Fibroblast of lung (primary cell): Measurements from ENCODE around the gene MACROD1. TPM values are rescaled to one million over a fixed set of nuclear protein-coding genes. Genes with fewer than 3 reads are reported as not detected.

Experiments
- DNase-seq, 2 donors: peaks; one replicate each; pipeline versions ENCODE4 v3.0.0 to v3.0.0-alpha.2; 2010; ENCODE audit warnings: low read depth in 2 of 2
- H2AFZ ChIP-seq: 2 replicates; pipeline ENCODE4 v1.5.1; 2012; ENCODE audit warnings: low read length, control low read depth, inconsistent platforms
- H3K27ac ChIP-seq: 2 replicates; pipeline ENCODE4 v1.5.1; 2011; ENCODE audit warnings: low read length, control low read depth; ENCODE audit not compliant: insufficient read depth
- H3K27me3 ChIP-seq: 2 replicates; pipeline ENCODE4 v1.5.1; 2011; ENCODE audit warnings: mild to moderate bottlenecking, low read length; ENCODE audit not compliant: control insufficient read depth, insufficient read depth
- H3K36me3 ChIP-seq: 2 replicates; pipeline ENCODE4 v1.5.1; 2011; ENCODE audit warnings: low read length; ENCODE audit not compliant: control insufficient read depth, insufficient read depth
- H3K4me1 ChIP-seq: 2 replicates; pipeline ENCODE4 v1.5.1; 2011; ENCODE audit warnings: low read length; ENCODE audit not compliant: control insufficient read depth, insufficient read depth; ENCODE audit errors: extremely low read depth
- H3K4me2 ChIP-seq: 2 replicates; pipeline ENCODE4 v1.5.1; 2011; ENCODE audit warnings: low read length, control low read depth; ENCODE audit not compliant: insufficient read depth; ENCODE audit errors: extremely low read depth
- H3K4me3 ChIP-seq, 4 experiments: fragments of 200-600 bp in 1 of 4; sonication (generic) in 1 of 4; replicated peaks in 1 of 4; 2 replicates each; pipeline ENCODE4 v1.5.1; 2011 to 2016; ENCODE audit warnings: low read length in 4 of 4, low read depth in 3 of 4, mild to moderate bottlenecking in 3 of 4, control low read depth in 2 of 4, inconsistent platforms in 1 of 4, mixed read lengths in 1 of 4; ENCODE audit not compliant: insufficient read depth in 1 of 4; ENCODE audit errors: control extremely low read depth in 1 of 4
- H3K79me2 ChIP-seq: 2 replicates; pipeline ENCODE4 v1.5.1; 2012; ENCODE audit warnings: mild to moderate bottlenecking, low read length, inconsistent platforms; ENCODE audit not compliant: control insufficient read depth, insufficient read depth
- H3K9ac ChIP-seq: 2 replicates; pipeline ENCODE4 v1.5.1; 2011; ENCODE audit warnings: mild to moderate bottlenecking, low read length, control low read depth; ENCODE audit not compliant: insufficient read depth
- H3K9me3 ChIP-seq: 2 replicates; pipeline ENCODE4 v1.5.1; 2012; ENCODE audit warnings: low read depth, low read length; ENCODE audit not compliant: control insufficient read depth, insufficient read depth
- H4K20me1 ChIP-seq: 2 replicates; pipeline ENCODE4 v1.5.1; 2011; ENCODE audit warnings: low read length; ENCODE audit not compliant: control insufficient read depth, insufficient read depth; ENCODE audit errors: extremely low read depth
- CTCF ChIP-seq, 2 donors: IDR thresholded peaks in 1 of 2; conservative IDR thresholded peaks in 1 of 2; 1 replicate in 1 of 2; 2 replicates in 1 of 2; pipeline ENCODE4 v1.5.1; 2011 to 2012; ENCODE audit warnings: low read length in 2 of 2, control low read depth in 1 of 2, inconsistent platforms in 1 of 2, low read depth in 1 of 2, mild to moderate bottlenecking in 1 of 2
- EZH2 ChIP-seq: IDR thresholded peaks from 2 replicates; pipeline ENCODE4 v1.5.1; 2012; ENCODE audit warnings: low read length, control low read depth, mild to moderate bottlenecking; ENCODE audit errors: missing control alignments
- polyA plus RNA-seq, 2 donors: library from polyadenylated mRNA; depleted of rRNA in 1 of 2; stranded (reverse) in 1 of 2; unstranded in 1 of 2; fragments of >200 nt; gene quantifications; 2 replicates each; pipeline ENCODE4 v1.2.1, GENCODE V29; 2011 to 2012; ENCODE audit warnings: missing spikeins in 1 of 2
- total RNA-seq: library from RNA; depleted of rRNA; stranded (reverse); fragments of >200 nt; gene quantifications from 2 replicates; pipeline ENCODE4 v1.2.1, GENCODE V29; 2014

MACROD1 gene
- total and polyA plus RNA-seq, 2 donors (not counting 1 experiment from before 2014, with no cell fraction given): 8.8 to 24.8 TPM

GRCh38 chr11:64022125-64022784, 143.7 kb downstream of the MACROD1 start:
- Histone ChIP-seq H3K27ac (no peak overlapping the region), H4K20me1 (peaks cover 3% of the 10 kb centered on the region), H3K79me2 (no peaks in the 10 kb centered on the region), H3K4me1 (no peaks in the 10 kb centered on the region), H3K9ac (no peak overlapping the region), H3K4me2 (no peak overlapping the region), H2AFZ (no peak overlapping the region), H3K27me3 (no peaks in the 10 kb centered on the region), H3K36me3 (no peaks in the 10 kb centered on the region), H3K4me3 (no peak overlapping the region), H3K9me3 (no peaks in the 10 kb centered on the region)
- TF ChIP-seq EZH2: no peak
- no peak for TF ChIP-seq CTCF (conservative IDR thresholded peaks at IDR 0.05 in 1 of 2, IDR thresholded peaks at IDR 0.05 in 1 of 2; ENCODE audit: low read depth in 1 of 2, low read length in 2 of 2)
- no peak for DNase-seq

GRCh38 chr11:64021757-64022093, 144.2 kb downstream of the MACROD1 start:
- no peak for DNase-seq
- no peaks in the 10 kb centered on the region for H3K27me3 ChIP-seq
- no peak for TF ChIP-seq EZH2
- TF ChIP-seq CTCF (conservative IDR thresholded peaks at IDR 0.05 in 1 of 2, IDR thresholded peaks at IDR 0.05 in 1 of 2; ENCODE audit: low read depth in 1 of 2, low read length in 2 of 2): no peak

GRCh38 chr11:64020976-64021756, 144.7 kb downstream of the MACROD1 start:
- Histone ChIP-seq H3K27ac (no peak overlapping the region), H3K79me2 (no peaks in the 10 kb centered on the region), H3K4me3 (no peak overlapping the region), H3K9ac (no peak overlapping the region), H3K4me2 (no peak overlapping the region), H2AFZ (no peak overlapping the region), H3K36me3 (no peaks in the 10 kb centered on the region), H3K27me3 (no peaks in the 10 kb centered on the region), H3K9me3 (no peaks in the 10 kb centered on the region), H3K4me1 (no peaks in the 10 kb centered on the region), H4K20me1 (peaks cover 3% of the 10 kb centered on the region)
- TF ChIP-seq CTCF (conservative IDR thresholded peaks at IDR 0.05 in 1 of 2, IDR thresholded peaks at IDR 0.05 in 1 of 2; ENCODE audit: low read depth in 1 of 2, low read length in 2 of 2) (no peak), EZH2 (no peak)
- DNase-seq: no peak

More at GRCh38 chr11:64021757-64022093, 144.2 kb downstream of the MACROD1 start:
- no peaks in the 10 kb centered on the region for H3K36me3 ChIP-seq
- H3K9me3 ChIP-seq: no peaks in the 10 kb centered on the region
- no peak overlapping the region for H3K9ac ChIP-seq
- H3K27ac ChIP-seq: no peak overlapping the region
- H4K20me1 ChIP-seq: peaks cover 3% of the 10 kb centered on the region
- no peak overlapping the region for H3K4me3 ChIP-seq
- no peaks in the 10 kb centered on the region for H3K79me2 ChIP-seq
- no peaks in the 10 kb centered on the region for H3K4me1 ChIP-seq
- H3K4me2 ChIP-seq: no peak overlapping the region
- H2AFZ ChIP-seq: no peak overlapping the region
